A673 (cell line): ENCODE results near the gene TEX101.

ENCODE experiments used
- CTCF ChIP-seq: fragments of 300-800, 200-600 bp; sonication (generic); conservative IDR thresholded peaks from 2 replicates; pipeline ENCODE4 v1.5.1; 2017; ENCODE audit warnings: low read depth, mild to moderate bottlenecking, antibody characterized with exemption, low read length, moderate library complexity, mixed read lengths
- EZH2 ChIP-seq: fragments of 200-600 bp; sonication (generic); IDR thresholded peaks from 2 replicates; pipeline ENCODE4 v1.6.1; 2017; ENCODE audit warnings: borderline replicate concordance, low read depth, mild to moderate bottlenecking, mixed read lengths, antibody characterized with exemption, low read length; ENCODE audit not compliant: poor library complexity, severe bottlenecking

GRCh38 chr19:43422689-43423066 is 8.0 kb downstream of the TEX101 start:
- no peak for TF ChIP-seq CTCF
- no peak for TF ChIP-seq EZH2
